Measurements from ENCODE around the gene KCNQ1.

DNA sequence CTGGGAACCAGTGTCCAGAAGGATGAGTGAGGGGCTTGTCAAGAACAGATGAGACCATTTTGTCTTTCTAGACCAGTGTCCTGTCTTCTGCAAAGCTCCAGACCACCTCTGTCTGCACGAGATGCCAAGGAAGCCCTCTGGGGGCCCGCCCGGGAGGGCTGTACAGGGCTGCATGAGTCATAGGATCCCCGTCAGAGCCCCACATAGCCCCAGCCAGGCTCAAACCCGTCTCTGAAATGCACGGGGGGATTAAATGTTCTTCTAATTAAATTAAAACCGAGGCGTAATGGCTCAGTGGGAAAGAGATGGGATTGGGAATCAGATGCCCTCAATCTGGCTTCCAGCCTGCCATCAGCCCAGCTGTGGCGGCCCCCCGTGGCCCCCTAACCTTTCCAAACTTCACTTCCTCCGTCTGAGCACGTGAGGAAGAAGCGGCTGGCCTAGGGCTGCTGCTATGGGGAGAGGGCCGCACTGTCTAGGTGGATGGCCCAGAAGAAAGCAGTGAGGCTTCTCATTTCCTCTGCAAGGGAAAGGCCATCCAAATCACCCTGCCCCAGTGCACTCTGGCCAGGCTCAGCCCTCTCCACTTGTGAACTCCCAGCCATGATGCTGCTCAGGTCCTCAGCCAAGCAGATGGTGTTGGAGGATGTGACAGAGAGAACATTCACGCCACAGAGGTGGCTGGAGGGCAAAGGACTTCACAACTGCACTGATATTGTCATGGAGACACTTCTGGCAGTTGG is 222.2 kb downstream of the KCNQ1 start:
- TF ChIP-seq, protein P1, sequence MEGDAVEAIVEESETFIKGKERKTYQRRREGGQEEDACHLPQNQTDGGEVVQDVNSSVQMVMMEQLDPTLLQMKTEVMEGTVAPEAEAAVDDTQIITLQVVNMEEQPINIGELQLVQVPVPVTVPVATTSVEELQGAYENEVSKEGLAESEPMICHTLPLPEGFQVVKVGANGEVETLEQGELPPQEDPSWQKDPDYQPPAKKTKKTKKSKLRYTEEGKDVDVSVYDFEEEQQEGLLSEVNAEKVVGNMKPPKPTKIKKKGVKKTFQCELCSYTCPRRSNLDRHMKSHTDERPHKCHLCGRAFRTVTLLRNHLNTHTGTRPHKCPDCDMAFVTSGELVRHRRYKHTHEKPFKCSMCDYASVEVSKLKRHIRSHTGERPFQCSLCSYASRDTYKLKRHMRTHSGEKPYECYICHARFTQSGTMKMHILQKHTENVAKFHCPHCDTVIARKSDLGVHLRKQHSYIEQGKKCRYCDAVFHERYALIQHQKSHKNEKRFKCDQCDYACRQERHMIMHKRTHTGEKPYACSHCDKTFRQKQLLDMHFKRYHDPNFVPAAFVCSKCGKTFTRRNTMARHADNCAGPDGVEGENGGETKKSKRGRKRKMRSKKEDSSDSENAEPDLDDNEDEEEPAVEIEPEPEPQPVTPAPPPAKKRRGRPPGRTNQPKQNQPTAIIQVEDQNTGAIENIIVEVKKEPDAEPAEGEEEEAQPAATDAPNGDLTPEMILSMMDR (IDR thresholded peaks at IDR 0.05; ENCODE audit: extremely low read depth in 1 of 2, insufficient read depth in 1 of 2, low read depth in 1 of 2, low read length in 2 of 2): no peak
- no peak for TF ChIP-seq POLR2AphosphoS5 (IDR thresholded peaks at IDR 0.05; ENCODE audit: insufficient read depth, low read depth, low read length)
- TF ChIP-seq JUN (IDR thresholded peaks at IDR 0.05; ENCODE audit: borderline replicate concordance, insufficient read depth, insufficient read length, low read depth): no peak
- TF ChIP-seq, protein P2, sequence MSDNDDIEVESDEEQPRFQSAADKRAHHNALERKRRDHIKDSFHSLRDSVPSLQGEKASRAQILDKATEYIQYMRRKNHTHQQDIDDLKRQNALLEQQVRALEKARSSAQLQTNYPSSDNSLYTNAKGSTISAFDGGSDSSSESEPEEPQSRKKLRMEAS (IDR thresholded peaks at IDR 0.05; ENCODE audit: insufficient read depth, insufficient read length): no peak
- no peak for TF ChIP-seq POLR2A (IDR thresholded peaks at IDR 0.05; ENCODE audit: low read depth, low read length)
- TF ChIP-seq FOS (IDR thresholded peaks at IDR 0.05; ENCODE audit: borderline replicate concordance, insufficient read depth, low read length): no peak
- no peak for TF ChIP-seq EZH2 (IDR thresholded peaks at IDR 0.05; ENCODE audit: borderline replicate concordance, low read depth, low read length, severe bottlenecking)
